ENCODE measurements around the gene EGFR.

DNA sequence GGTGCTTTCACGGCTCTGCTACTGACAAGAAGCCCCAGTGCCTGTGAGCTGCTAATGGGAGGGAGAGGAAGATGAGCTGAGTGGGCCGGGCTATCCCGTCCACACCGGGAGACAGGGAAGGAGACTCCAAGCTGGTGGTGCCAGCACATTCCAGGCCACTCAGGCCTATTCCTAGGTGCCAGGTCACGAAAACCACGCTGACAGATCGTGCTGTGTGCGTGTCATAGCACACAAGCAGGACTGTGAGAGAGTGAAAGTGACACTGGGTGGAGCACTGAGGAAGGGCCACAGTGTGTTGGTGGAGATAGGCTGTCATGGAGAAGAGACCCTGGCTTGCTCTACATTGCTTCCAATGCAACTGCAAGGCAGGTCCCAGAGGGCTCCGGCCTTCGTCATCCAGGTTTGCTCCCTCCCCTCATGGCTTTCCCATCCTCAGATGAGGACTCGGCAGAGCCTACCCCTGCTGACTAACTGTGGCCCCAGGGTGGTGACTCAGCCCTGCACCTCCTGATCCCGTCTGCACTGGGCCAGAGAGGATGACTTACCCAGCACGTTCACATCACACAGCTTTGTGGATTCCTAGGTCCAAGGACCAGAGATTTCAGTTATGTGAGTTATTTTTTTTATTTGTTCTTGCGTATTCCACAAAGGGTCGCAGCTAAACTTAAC lies 167.3 kb downstream of the EGFR start:
- TF ChIP-seq, protein P1, sequence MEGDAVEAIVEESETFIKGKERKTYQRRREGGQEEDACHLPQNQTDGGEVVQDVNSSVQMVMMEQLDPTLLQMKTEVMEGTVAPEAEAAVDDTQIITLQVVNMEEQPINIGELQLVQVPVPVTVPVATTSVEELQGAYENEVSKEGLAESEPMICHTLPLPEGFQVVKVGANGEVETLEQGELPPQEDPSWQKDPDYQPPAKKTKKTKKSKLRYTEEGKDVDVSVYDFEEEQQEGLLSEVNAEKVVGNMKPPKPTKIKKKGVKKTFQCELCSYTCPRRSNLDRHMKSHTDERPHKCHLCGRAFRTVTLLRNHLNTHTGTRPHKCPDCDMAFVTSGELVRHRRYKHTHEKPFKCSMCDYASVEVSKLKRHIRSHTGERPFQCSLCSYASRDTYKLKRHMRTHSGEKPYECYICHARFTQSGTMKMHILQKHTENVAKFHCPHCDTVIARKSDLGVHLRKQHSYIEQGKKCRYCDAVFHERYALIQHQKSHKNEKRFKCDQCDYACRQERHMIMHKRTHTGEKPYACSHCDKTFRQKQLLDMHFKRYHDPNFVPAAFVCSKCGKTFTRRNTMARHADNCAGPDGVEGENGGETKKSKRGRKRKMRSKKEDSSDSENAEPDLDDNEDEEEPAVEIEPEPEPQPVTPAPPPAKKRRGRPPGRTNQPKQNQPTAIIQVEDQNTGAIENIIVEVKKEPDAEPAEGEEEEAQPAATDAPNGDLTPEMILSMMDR (IDR thresholded peaks at IDR 0.05; ENCODE audit: low read length), result no peak
- TF ChIP-seq EZH2 (optimal IDR thresholded peaks at IDR 0.05; ENCODE audit: low read depth, low read length) (no peak), EZH2phosphoT487 (IDR thresholded peaks at IDR 0.05; ENCODE audit: low read length) (no peak)
